Activated CD4-positive, alpha-beta memory T cell treated with anti-CD3 and anti-CD28 coated beads, Interleukin-2, amount 10 ng/mL, durations not matched to agents 7 days and 5 days (primary cell): ENCODE data around the gene LRBA. TPM values are rescaled to one million over a fixed set of nuclear protein-coding genes. Genes with fewer than 3 reads are reported as not detected.
"Not testable (repeated sequence)": the region's sequence is repeated elsewhere in the genome, so short reads cannot be mapped to it uniquely, and the experiment has no call there.

Experiments used
- CTCF ChIA-PET: fragments of 350-600 bp; sonication (Branson Sonifier 250); formaldehyde crosslinking; loops from one replicate; lab custom pipeline; 2021; ENCODE audit warnings: antibody characterized with exemption, inconsistent platforms; lab: Charles Lee
- POLR2A ChIA-PET: fragments of 350-600 bp; sonication (Branson Sonifier 250); formaldehyde crosslinking; loops from one replicate; lab custom pipeline; 2021; ENCODE audit warnings: antibody characterized with exemption; lab: Charles Lee
- DNase-seq: peaks from one replicate; pipeline ENCODE4 v3.0.0-alpha.2; 2020
- H3K27ac Mint-ChIP-seq: one replicate; pipeline ENCODE4 v1.8.0; 2021; ENCODE audit warnings: mild to moderate bottlenecking, mixed read lengths
- H3K27me3 Mint-ChIP-seq: one replicate; pipeline ENCODE4 v1.8.0; 2021; ENCODE audit warnings: mixed read lengths
- H3K36me3 Mint-ChIP-seq: one replicate; pipeline ENCODE4 v1.8.0; 2021; ENCODE audit warnings: low read depth, mixed read lengths
- H3K4me1 Mint-ChIP-seq: one replicate; pipeline ENCODE4 v1.8.0; 2021; ENCODE audit warnings: mixed read lengths
- H3K4me3 Mint-ChIP-seq: one replicate; pipeline ENCODE4 v1.8.0; 2021; ENCODE audit warnings: mild to moderate bottlenecking, mixed read lengths
- H3K9me3 Mint-ChIP-seq: one replicate; pipeline ENCODE4 v1.8.0; 2021; ENCODE audit warnings: mixed read lengths
- total RNA-seq, 2 experiments: library from RNA; stranded (reverse); gene quantifications; one replicate each; pipeline ENCODE4 v1.2.3, GENCODE V29; 2021

LRBA gene
- total RNA-seq, 2 experiments from 2014 or later, result 42.4 to 45.2 TPM

DNA sequence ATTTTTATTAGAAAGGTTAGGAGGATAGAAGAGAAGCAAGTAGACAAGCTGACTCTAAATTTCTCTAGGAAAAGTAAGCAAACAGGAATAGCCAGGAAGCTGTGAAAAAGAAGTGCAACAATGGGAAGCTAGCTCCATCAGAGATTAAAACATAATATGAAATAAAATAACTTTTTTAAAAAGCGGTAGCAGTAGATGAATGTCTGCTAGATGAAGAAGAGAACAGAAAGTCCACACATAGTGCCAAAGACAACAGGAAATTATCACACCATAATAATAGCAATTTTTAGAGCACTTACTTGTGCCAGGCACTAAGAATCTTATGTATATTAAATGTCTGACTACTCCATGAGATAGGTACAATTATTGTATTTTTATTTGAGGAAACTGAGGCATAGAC is 53.5 kb downstream of the LRBA start:
- H3K27me3 Mint-ChIP-seq, result no peaks in the 10 kb centered on the region
- ChIA-PET CTCF (interaction anchor here (0.7 to 1.5 kb wide), 3 partner anchors 10 to 147 kb away, joined by 3 to 9 read pairs (median 4); no protein-coding TSS in a partner anchor), POLR2A (no interaction called here)
- peaks cover 24% of the 10 kb centered on the region for H3K9me3 Mint-ChIP-seq
- peaks cover 3% of the 10 kb centered on the region for H3K4me1 Mint-ChIP-seq
- DNase-seq, result no peak
- H3K27ac Mint-ChIP-seq, result no peak overlapping the region
- H3K4me3 Mint-ChIP-seq, result no peak overlapping the region
- peaks cover 34% of the 10 kb centered on the region for H3K36me3 Mint-ChIP-seq

DNA sequence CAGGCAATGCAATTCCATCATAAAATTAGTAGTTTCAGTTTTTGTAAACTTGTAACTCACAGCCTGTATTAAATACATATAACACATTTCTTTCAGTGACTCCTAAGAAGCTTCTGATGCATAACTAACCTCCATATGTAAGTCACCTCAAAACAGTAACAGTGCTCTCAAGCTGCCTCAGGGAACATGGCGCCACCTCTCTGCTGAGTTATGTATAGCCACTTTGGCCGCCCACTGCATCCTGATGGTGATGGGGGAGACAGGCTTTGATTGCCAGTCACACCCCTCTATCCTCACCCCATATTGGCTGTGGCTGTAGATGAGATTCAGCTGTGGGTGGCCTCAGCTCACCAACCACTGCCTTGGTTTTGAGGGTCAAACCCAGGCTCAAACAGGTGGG is 54.3 kb downstream of the LRBA start:
- ChIA-PET CTCF (interaction anchor here (0.6 to 1.5 kb wide), 4 partner anchors 11 to 146 kb away, joined by 3 to 9 read pairs (median 4); no protein-coding TSS in a partner anchor), POLR2A (interaction anchor here (0.6 kb wide), 1 partner anchor 49 kb away, joined by 4 read pairs; no protein-coding TSS in a partner anchor)
- Mint-ChIP-seq H3K27me3 (no peaks in the 10 kb centered on the region), H3K4me3 (no peak overlapping the region), H3K4me1 (peaks cover 3% of the 10 kb centered on the region), H3K27ac (no peak overlapping the region), H3K9me3 (peaks cover 30% of the 10 kb centered on the region), H3K36me3 (peaks cover 39% of the 10 kb centered on the region)
- peak; percentile 38 for DNase-seq

DNA sequence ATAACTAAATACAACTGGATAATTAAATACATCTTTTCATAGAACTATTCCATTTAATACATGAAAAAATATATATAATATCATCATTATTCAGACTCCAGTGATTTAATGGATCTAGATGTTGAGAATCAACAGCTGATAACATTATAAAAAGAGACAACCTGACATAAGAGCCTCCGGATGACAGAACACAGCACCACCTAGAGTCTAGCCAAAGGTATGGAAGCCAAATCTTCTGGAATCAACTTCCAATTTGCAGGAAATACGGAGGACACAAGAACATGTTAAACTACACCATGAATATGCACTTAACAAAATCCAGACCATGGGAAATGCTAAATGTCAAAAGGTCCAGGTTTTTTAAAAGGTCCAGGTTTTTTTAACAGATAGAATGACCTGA is 55.0 kb downstream of the LRBA start:
- Mint-ChIP-seq H3K4me3 (no peak overlapping the region), H3K9me3 (peaks cover 31% of the 10 kb centered on the region), H3K27me3 (no peaks in the 10 kb centered on the region), H3K36me3 (peaks cover 37% of the 10 kb centered on the region), H3K4me1 (peaks cover 3% of the 10 kb centered on the region), H3K27ac (no peak overlapping the region)
- POLR2A ChIA-PET, result no interaction called here
- DNase-seq, result no peak
- CTCF ChIA-PET, result interaction anchor here (0.6 to 1.5 kb wide), 2 partner anchors 11 to 93 kb away, joined by 4 to 9 read pairs; no protein-coding TSS in a partner anchor

DNA sequence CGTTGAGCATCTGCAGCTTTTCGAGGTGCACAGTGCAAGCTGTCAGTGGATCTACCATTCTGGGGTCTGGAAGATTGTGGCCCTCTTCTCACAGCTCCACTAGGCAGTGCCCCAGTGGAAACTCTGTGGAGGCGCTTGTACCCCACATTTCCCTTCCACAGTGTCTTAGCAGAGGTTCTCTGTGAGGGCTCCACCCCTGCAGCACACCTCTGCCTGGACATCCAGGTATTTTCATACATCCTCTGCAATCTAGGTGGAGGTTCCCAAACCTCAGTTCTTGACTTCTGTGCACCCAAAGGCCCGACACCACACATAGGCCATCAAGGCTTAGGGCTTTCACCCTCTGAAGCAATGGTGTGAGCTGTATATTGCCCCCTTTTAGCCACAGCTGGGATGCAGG is 57.1 kb downstream of the LRBA start:
- H3K4me1 Mint-ChIP-seq, CTCF ChIA-PET, H3K27me3 Mint-ChIP-seq, H3K4me3 Mint-ChIP-seq, POLR2A ChIA-PET, H3K27ac Mint-ChIP-seq, DNase-seq: not testable (repeated sequence)
- Mint-ChIP-seq H3K36me3 (peaks cover 43% of the 10 kb centered on the region), H3K9me3 (peaks cover 32% of the 10 kb centered on the region)

DNA sequence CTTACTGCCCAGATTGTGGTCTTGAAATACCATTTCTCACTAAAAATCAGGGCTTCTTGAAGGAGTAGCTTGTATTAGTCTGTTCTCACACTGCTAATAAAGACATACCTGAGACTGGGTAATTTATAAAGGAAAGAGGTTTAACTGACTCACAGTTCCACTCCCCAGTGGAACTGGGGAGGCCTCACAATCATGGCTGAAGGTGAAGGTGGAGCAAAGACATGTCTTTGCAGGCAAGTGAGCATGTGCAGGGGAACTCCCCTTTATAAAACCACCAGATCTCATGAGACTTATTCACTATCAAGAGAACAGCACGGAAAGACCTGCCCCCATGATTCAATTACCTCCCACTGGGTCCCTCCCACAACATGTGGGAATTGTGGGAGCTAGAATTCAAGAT is 58.0 kb downstream of the LRBA start:
- H3K27ac Mint-ChIP-seq, CTCF ChIA-PET, POLR2A ChIA-PET, DNase-seq, H3K4me3 Mint-ChIP-seq, H3K27me3 Mint-ChIP-seq: not testable (repeated sequence)
- peaks cover 12% of the 10 kb centered on the region for H3K4me1 Mint-ChIP-seq
- H3K9me3 Mint-ChIP-seq, result peaks cover 32% of the 10 kb centered on the region
- H3K36me3 Mint-ChIP-seq, result peaks cover 48% of the 10 kb centered on the region

DNA sequence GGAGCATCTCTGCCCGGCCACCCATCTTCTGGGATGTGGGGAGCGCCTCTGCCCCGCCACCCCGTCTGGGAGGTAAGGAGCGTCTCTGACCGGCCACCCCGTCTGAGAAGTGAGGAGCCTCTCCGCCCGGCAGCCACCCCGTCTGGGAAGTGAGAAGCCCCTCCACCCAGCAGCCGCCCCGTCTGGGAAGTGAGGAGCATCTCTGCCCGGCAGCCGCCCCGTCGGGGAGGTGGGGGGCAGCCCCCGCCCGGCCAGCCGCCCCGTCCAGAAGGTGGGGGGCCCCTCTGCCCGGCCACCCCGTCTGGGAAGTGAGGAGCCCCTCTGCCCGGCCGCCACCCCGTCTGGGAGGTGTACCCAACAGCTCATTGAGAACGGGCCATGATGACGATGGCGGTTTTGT is 61.2 kb downstream of the LRBA start:
- H3K27ac Mint-ChIP-seq, DNase-seq, POLR2A ChIA-PET, H3K27me3 Mint-ChIP-seq, H3K4me3 Mint-ChIP-seq, CTCF ChIA-PET: not testable (repeated sequence)
- Mint-ChIP-seq H3K9me3 (peaks cover 29% of the 10 kb centered on the region), H3K4me1 (peaks cover 11% of the 10 kb centered on the region), H3K36me3 (peaks cover 44% of the 10 kb centered on the region)

DNA sequence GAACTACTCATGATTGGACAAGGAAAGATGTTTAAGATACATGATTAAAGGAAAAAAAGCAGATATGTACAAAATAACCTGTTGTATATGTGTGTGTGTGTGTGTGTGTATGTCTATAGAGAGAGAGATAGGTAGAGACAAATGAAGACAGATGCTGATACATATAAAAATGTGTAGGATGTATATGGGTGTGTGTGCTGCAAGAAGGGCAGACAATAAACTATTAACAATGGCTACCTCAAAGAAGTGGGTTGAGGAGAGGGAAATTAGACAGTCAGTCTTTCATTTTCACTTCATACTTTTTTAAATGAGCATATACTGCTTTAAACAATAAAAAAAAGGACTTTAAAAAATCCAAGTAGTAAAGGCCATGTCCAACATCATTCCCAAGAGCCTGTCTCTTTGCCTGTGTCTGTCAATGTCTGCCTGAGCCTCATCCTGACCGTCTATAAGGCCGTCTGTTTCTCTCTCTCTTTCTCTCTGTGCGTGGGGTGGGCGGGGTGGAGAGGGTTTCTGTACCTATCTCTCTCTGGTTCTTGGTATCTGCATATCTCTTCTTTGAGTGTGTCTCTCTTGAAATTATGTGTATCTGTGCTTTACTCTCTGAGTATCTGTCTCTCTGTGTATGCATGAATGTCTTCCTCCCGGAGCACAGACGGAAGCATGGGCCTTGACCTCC is 62.8 kb downstream of the LRBA start:
- Mint-ChIP-seq H3K36me3 (peaks cover 28% of the 10 kb centered on the region), H3K4me1 (peaks cover 13% of the 10 kb centered on the region), H3K4me3 (peak overlapping the region; percentile 5), H3K9me3 (peaks cover 14% of the 10 kb centered on the region), H3K27me3 (no peaks in the 10 kb centered on the region), H3K27ac (no peak overlapping the region)
- ChIA-PET CTCF (no interaction called here), POLR2A (no interaction called here)
- DNase-seq, result no peak

DNA sequence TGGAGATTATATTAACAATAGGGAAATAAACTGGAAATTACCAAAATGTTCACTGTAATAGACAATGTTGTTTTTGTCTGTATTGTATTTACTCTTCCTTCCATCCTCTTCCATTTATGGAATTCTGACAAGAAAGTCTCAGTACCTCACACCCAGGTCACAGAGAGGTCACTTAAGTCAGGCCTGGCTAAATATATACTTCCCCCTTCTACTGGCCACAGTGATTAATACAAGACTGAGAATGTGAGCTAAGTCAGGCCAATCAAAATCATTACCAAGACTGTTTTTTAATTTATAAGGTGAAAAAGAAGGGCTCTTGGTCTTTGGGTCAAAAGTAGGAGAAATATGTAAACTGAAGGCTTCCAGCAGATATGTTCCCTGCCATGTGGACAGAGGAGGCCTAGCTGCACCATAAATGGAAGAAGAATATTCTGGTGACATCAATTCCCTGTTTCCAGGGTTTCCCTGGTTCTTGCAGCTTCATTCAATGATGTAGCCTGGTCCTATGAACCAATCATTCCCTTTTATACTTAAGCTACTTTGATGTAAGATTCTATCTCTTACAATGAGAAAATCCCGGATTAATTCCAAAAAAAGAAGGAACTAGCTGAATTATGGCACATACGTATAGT is 64.3 kb downstream of the LRBA start:
- ChIA-PET POLR2A (no interaction called here), CTCF (interaction anchor here (1.4 kb wide), 1 partner anchor 20 kb away, joined by 4 read pairs; no protein-coding TSS in a partner anchor)
- H3K27me3 Mint-ChIP-seq, result no peaks in the 10 kb centered on the region
- H3K36me3 Mint-ChIP-seq, result peaks cover 16% of the 10 kb centered on the region
- no peak overlapping the region for H3K27ac Mint-ChIP-seq
- peaks cover 2% of the 10 kb centered on the region for H3K9me3 Mint-ChIP-seq
- no peak for DNase-seq
- peaks cover 17% of the 10 kb centered on the region for H3K4me1 Mint-ChIP-seq
- no peak overlapping the region for H3K4me3 Mint-ChIP-seq

DNA sequence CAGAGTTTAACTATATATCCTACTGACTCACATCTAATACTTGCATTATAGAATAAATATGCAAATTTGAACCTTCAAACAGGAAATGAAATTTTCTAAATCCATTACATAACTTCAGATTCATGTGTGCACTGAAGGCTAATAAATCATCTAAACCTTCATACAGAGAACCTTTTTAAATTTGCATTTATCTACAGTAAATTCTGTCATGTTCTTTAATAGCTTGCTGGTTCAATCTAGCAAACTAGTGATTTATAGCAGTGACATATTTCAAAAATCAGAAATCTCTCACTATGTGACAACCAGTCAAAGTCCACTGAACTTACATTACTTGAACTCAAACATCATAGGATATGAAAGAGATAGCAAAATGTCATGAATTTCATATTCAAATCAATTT is 65.1 kb downstream of the LRBA start:
- Mint-ChIP-seq H3K36me3 (peaks cover 12% of the 10 kb centered on the region), H3K4me1 (peaks cover 17% of the 10 kb centered on the region), H3K27ac (no peak overlapping the region), H3K9me3 (no peaks in the 10 kb centered on the region), H3K4me3 (no peak overlapping the region), H3K27me3 (no peaks in the 10 kb centered on the region)
- ChIA-PET POLR2A (no interaction called here), CTCF (no interaction called here)
- DNase-seq, result no peak

DNA sequence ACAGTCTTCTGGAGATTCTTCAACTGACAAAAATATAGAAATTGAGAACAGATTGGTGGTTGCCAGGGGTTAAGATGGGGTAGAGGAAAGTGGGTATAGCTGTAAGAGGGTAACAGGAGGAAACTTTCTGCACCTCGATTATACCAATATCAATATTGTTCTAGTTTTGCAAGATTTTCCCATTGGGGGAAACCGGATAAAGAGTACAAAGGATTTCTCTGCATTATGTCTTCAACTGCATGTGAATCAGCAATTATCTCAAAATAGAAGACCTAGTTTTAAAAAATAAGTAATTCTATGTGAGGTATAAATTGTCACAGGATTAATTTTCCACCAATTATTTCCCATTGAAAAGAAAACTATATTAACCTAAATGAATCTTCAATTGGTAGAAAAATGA is 65.7 kb downstream of the LRBA start:
- peaks cover 9% of the 10 kb centered on the region for H3K36me3 Mint-ChIP-seq
- ChIA-PET CTCF (no interaction called here), POLR2A (no interaction called here)
- no peak overlapping the region for H3K27ac Mint-ChIP-seq
- no peaks in the 10 kb centered on the region for H3K27me3 Mint-ChIP-seq
- H3K4me3 Mint-ChIP-seq, result no peak overlapping the region
- no peak for DNase-seq
- H3K4me1 Mint-ChIP-seq, result peaks cover 21% of the 10 kb centered on the region
- H3K9me3 Mint-ChIP-seq, result no peaks in the 10 kb centered on the region

DNA sequence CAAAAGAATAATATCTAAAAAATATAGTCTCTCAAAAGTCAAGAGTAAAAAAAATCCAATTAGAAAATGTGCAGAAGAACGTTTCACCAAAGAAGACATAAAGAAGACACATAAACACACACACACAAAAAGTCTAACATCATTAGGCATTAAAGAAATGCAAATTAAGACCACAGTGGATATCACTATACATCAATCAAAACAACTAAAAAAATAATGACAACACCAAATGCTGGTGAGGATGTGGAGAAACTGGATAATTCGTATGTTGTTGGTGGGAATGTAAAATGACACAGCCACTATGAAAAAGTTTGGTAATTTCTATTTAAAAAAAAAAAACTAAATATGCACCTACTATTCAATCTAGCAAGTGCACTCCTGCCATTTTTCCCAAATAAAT is 66.4 kb downstream of the LRBA start:
- Mint-ChIP-seq H3K4me1 (peaks cover 23% of the 10 kb centered on the region), H3K36me3 (peaks cover 9% of the 10 kb centered on the region), H3K27me3 (no peaks in the 10 kb centered on the region), H3K9me3 (no peaks in the 10 kb centered on the region), H3K4me3 (no peak overlapping the region), H3K27ac (no peak overlapping the region)
- no peak for DNase-seq
- POLR2A ChIA-PET, result no interaction called here
- CTCF ChIA-PET, result no interaction called here

DNA sequence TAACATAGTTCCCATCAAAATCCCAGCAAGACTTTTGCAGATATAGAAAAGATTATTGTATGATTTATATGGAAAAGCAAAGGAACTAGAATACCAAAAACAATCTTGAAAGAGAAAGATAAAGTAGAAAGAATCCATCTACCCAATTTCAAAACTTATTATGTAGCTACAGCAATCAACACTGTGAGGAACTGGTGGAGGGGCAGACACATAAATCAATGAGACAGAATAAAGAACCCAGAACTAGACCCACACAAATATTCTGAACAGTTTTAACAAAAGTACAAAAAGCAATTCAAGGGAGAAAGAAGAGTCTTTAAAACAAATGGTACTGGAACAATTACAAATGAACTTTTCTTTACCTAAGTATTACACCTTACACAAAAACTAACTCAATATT is 67.0 kb downstream of the LRBA start:
- no peak overlapping the region for H3K4me3 Mint-ChIP-seq
- CTCF ChIA-PET, result no interaction called here
- H3K27me3 Mint-ChIP-seq, result no peaks in the 10 kb centered on the region
- H3K27ac Mint-ChIP-seq, result no peak overlapping the region
- H3K9me3 Mint-ChIP-seq, result no peaks in the 10 kb centered on the region
- H3K36me3 Mint-ChIP-seq, result peaks cover 8% of the 10 kb centered on the region
- DNase-seq, result no peak
- peaks cover 25% of the 10 kb centered on the region for H3K4me1 Mint-ChIP-seq
- POLR2A ChIA-PET, result no interaction called here

DNA sequence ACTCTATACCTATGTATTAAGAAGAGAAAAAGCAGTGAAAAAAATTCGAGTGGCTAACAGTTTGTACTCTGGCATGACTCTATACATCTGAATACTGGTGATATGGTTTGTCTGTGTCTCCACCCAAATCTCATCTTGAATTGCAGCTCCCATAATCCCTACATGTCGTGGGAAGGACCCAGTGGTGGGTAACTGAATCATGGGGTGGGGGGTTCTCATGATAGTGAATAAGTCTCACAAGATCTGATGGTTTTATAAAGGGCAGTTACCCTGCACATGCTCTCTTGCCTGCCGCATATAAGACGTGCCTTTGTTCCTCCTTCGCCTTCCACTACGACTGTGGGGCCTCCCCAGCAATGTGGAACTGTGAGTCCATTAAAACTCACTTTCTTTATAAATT is 70.4 kb downstream of the LRBA start:
- no peak for DNase-seq

More for the DNA sequence above, 70.4 kb downstream of the LRBA start:
- ChIA-PET CTCF (no interaction called here), POLR2A (no interaction called here)
- H3K27me3 Mint-ChIP-seq, result no peaks in the 10 kb centered on the region
- H3K27ac Mint-ChIP-seq, result no peak overlapping the region
- H3K4me1 Mint-ChIP-seq, result peaks cover 21% of the 10 kb centered on the region
- peaks cover 7% of the 10 kb centered on the region for H3K36me3 Mint-ChIP-seq
- H3K4me3 Mint-ChIP-seq, result no peak overlapping the region
- H3K9me3 Mint-ChIP-seq, result no peaks in the 10 kb centered on the region
